H1 (cell line): ENCODE data around the gene CCDC40.

Experiments used
- CTCF ChIP-seq, 3 experiments: IDR thresholded peaks; 1 replicate in 2 of 3; 2 replicates in 1 of 3; pipeline versions ENCODE4 v1.5.1 to v1.6.1; 2011; ENCODE audit warnings: low read length in 3 of 3, mild to moderate bottlenecking in 3 of 3, inconsistent platforms in 2 of 3, low read depth in 1 of 3, moderate library complexity in 1 of 3; ENCODE audit not compliant: insufficient read depth in 1 of 3; ENCODE audit errors: control extremely low read depth in 1 of 3
- EP300 ChIP-seq, 2 experiments: IDR thresholded peaks; 1 replicate in 1 of 2; 2 replicates in 1 of 2; pipeline ENCODE4 v1.6.1; 2011 to 2012; ENCODE audit warnings: low read depth in 2 of 2, low read length in 2 of 2, mild to moderate bottlenecking in 2 of 2, borderline replicate concordance in 1 of 2, inconsistent platforms in 1 of 2, moderate library complexity in 1 of 2
- EZH2 ChIP-seq: fragments of 200-600 bp; sonication (generic); IDR thresholded peaks from 2 replicates; pipeline ENCODE4 v1.7.1; 2012; ENCODE audit warnings: low read depth, mild to moderate bottlenecking, moderate library complexity, low read length, inconsistent platforms; ENCODE audit not compliant: severe bottlenecking
- JUND ChIP-seq: IDR thresholded peaks from 2 replicates; pipeline ENCODE4 v1.6.1; 2011; ENCODE audit warnings: mild to moderate bottlenecking, improper control_type of control experiment, low read length
- POLR2A ChIP-seq, 2 experiments: IDR thresholded peaks; 1 replicate in 1 of 2; 2 replicates in 1 of 2; pipeline ENCODE4 v1.6.1; 2011; ENCODE audit warnings: low read depth in 2 of 2, low read length in 2 of 2, mild to moderate bottlenecking in 2 of 2; ENCODE audit errors: control extremely low read depth in 1 of 2
- POLR2AphosphoS5 ChIP-seq: IDR thresholded peaks from 2 replicates; pipeline ENCODE4 v1.6.1; 2011; ENCODE audit warnings: low read depth, low read length
- TAF1 ChIP-seq: IDR thresholded peaks from 2 replicates; pipeline ENCODE4 v1.6.1; 2011; ENCODE audit warnings: mild to moderate bottlenecking, low read depth, low read length
- USF2 ChIP-seq: IDR thresholded peaks from 2 replicates; pipeline ENCODE4 v1.6.1; 2011; ENCODE audit warnings: low read length, improper control_type of control experiment
- ZNF274 ChIP-seq: IDR thresholded peaks from 2 replicates; pipeline ENCODE4 v1.7.0; 2012; ENCODE audit warnings: low read length, borderline replicate concordance; ENCODE audit errors: extremely low read depth

GRCh38 chr17:80025796-80026195 is 10.6 kb upstream of the CCDC40 start:
- TF ChIP-seq EP300 (IDR thresholded peaks at IDR 0.05; ENCODE audit: borderline replicate concordance in 1 of 2, low read depth in 2 of 2, low read length in 2 of 2) = no peak
- TF ChIP-seq POLR2AphosphoS5 = no peak
- TF ChIP-seq TAF1 = no peak
- TF ChIP-seq CTCF (IDR thresholded peaks at IDR 0.05; ENCODE audit: control extremely low read depth in 1 of 3, insufficient read depth in 1 of 3, low read depth in 1 of 3, low read length in 3 of 3) = no peak
- TF ChIP-seq USF2 = no peak
- TF ChIP-seq POLR2A (IDR thresholded peaks at IDR 0.05; ENCODE audit: control extremely low read depth in 1 of 2, low read depth in 2 of 2, low read length in 2 of 2) = no peak
- TF ChIP-seq ZNF274 = no peak
- no peak for TF ChIP-seq EZH2
- TF ChIP-seq JUND = no peak
